GM12892 (cell line): Measurements from ENCODE around the gene OR9A2.

Experiments
- POLR2A ChIP-seq: IDR thresholded peaks from 2 replicates; pipeline ENCODE4 v1.6.1; 2011; ENCODE audit warnings: low read depth, low read length, control low read depth
- POLR2AphosphoS5 ChIP-seq: IDR thresholded peaks from 2 replicates; pipeline ENCODE4 v1.6.1; 2011; ENCODE audit warnings: low read depth, low read length, control low read depth
- TAF1 ChIP-seq: IDR thresholded peaks from 2 replicates; pipeline ENCODE4 v1.6.1; 2011; ENCODE audit warnings: low read depth, mild to moderate bottlenecking, control low read depth, low read length, borderline replicate concordance

GRCh38 chr7:143002106-143002505, 24.8 kb downstream of the OR9A2 start:
- TF ChIP-seq POLR2AphosphoS5 = no peak
- TF ChIP-seq POLR2A = no peak
- TF ChIP-seq TAF1 = no peak
